Nephron progenitor cell (in vitro differentiated cells): ENCODE measurements around the gene PLSCR3.

ENCODE experiments used
- DNase-seq: peaks from one replicate; pipeline ENCODE4 v3.0.0; 2021
- H3K27ac Mint-ChIP-seq: 2 replicates; pipeline ENCODE4 v1.8.0; 2021; ENCODE audit warnings: mild to moderate bottlenecking, moderate library complexity, mixed read lengths
- H3K27me3 Mint-ChIP-seq: 2 replicates; pipeline ENCODE4 v1.8.0; 2021; ENCODE audit warnings: mild to moderate bottlenecking, low read depth, mixed read lengths; ENCODE audit not compliant: poor library complexity
- H3K36me3 Mint-ChIP-seq: 2 replicates; pipeline ENCODE4 v1.8.0; 2021; ENCODE audit warnings: low read depth, mixed read lengths
- H3K4me1 Mint-ChIP-seq: 2 replicates; pipeline ENCODE4 v1.8.0; 2021; ENCODE audit warnings: mixed read lengths
- H3K4me3 Mint-ChIP-seq: 2 replicates; pipeline ENCODE4 v1.8.0; 2021; ENCODE audit warnings: mild to moderate bottlenecking, moderate library complexity, mixed read lengths
- H3K9me3 Mint-ChIP-seq: 2 replicates; pipeline ENCODE4 v1.8.0; 2021; ENCODE audit warnings: mild to moderate bottlenecking, moderate library complexity, mixed read lengths
- CTCF ChIP-seq: fragments of 200-600 bp; sonication (generic); IDR thresholded peaks from 2 replicates; pipeline ENCODE4 v1.5.0; 2021; ENCODE audit warnings: antibody characterized with exemption

The PLSCR3 gene

GRCh38 chr17:7428557-7428956, 34.2 kb upstream of the PLSCR3 start, which contains the start of gene SPEM3:
Gene SPEM3, plus strand, starts transcription at chr17:7428857. Its CDS starts 46 bp downstream, at chr17:7428903.
- Mint-ChIP-seq H3K9me3 (no peaks in the 10 kb centered on the region), H3K27me3 (peaks cover 10% of the 10 kb centered on the region), H3K4me3 (no peak within 1 kb of the TSS), H3K36me3 (no peaks in the 10 kb centered on the region), H3K27ac (no peak within 1 kb of the TSS), H3K4me1 (peaks cover 4% of the 10 kb centered on the region)
- no peak for TF ChIP-seq CTCF
- DNase-seq: no peak

GRCh38 chr17:7427549-7427948, 33.2 kb upstream of the PLSCR3 start:
- Mint-ChIP-seq H3K36me3 (no peaks in the 10 kb centered on the region), H3K27me3 (peaks cover 10% of the 10 kb centered on the region), H3K4me1 (peaks cover 6% of the 10 kb centered on the region), H3K9me3 (no peaks in the 10 kb centered on the region), H3K4me3 (no peak overlapping the region), H3K27ac (no peak overlapping the region)
- no peak for TF ChIP-seq CTCF
- DNase-seq: no peak

GRCh38 chr17:7426896-7427489, 32.7 kb upstream of the PLSCR3 start:
- Mint-ChIP-seq H3K36me3 (no peaks in the 10 kb centered on the region), H3K27ac (no peak overlapping the region), H3K27me3 (peaks cover 9% of the 10 kb centered on the region), H3K4me3 (no peak overlapping the region), H3K9me3 (no peaks in the 10 kb centered on the region), H3K4me1 (peaks cover 7% of the 10 kb centered on the region)
- TF ChIP-seq CTCF: no peak
- no peak for DNase-seq

- no peak for DNase-seq
- H3K4me1 Mint-ChIP-seq: peaks cover 13% of the 10 kb centered on the region
- H3K9me3 Mint-ChIP-seq: no peaks in the 10 kb centered on the region
- H3K4me3 Mint-ChIP-seq: no peak overlapping the region
- H3K27me3 Mint-ChIP-seq: peaks cover 7% of the 10 kb centered on the region
- TF ChIP-seq CTCF: no peak
- H3K36me3 Mint-ChIP-seq: no peaks in the 10 kb centered on the region
- no peak overlapping the region for H3K27ac Mint-ChIP-seq
These were observed 32.0 kb upstream of the PLSCR3 start for GRCh38 chr17:7426203-7426863.

- Mint-ChIP-seq H3K4me1 (peaks cover 19% of the 10 kb centered on the region), H3K9me3 (no peaks in the 10 kb centered on the region), H3K4me3 (no peak overlapping the region), H3K36me3 (no peaks in the 10 kb centered on the region), H3K27me3 (peaks cover 7% of the 10 kb centered on the region), H3K27ac (no peak overlapping the region)
- DNase-seq: no peak
- TF ChIP-seq CTCF: no peak
These were observed 31.4 kb upstream of the PLSCR3 start for GRCh38 chr17:7425756-7426155.

GRCh38 chr17:7425316-7425715, 31.0 kb upstream of the PLSCR3 start, which contains the start of gene SPEM2:
Gene SPEM2, plus strand, starts transcription at chr17:7425616. Its CDS starts 73 bp downstream, at chr17:7425689.
- peaks cover 7% of the 10 kb centered on the region for H3K27me3 Mint-ChIP-seq
- no peaks in the 10 kb centered on the region for H3K9me3 Mint-ChIP-seq
- no peak within 1 kb of the TSS for H3K4me3 Mint-ChIP-seq
- H3K27ac Mint-ChIP-seq: no peak within 1 kb of the TSS
- no peak for DNase-seq
- H3K36me3 Mint-ChIP-seq: no peaks in the 10 kb centered on the region
- H3K4me1 Mint-ChIP-seq: peaks cover 24% of the 10 kb centered on the region
- TF ChIP-seq CTCF: no peak
